Stomach smooth muscle (tissue), 2 donors: Measurements from ENCODE around the gene EPB41.
"Not testable (repeated sequence)": the region's sequence is repeated elsewhere in the genome, so short reads cannot be mapped to it uniquely, and the experiment has no call there.

Experiments
- H3K27ac ChIP-seq: one replicate; pipeline ENCODE4 v1.7.0; 2013; ENCODE audit warnings: mild to moderate bottlenecking, low read length, inconsistent platforms
- H3K27me3 ChIP-seq, 2 donors: one replicate each; pipeline ENCODE4 v1.7.0; 2013; ENCODE audit warnings: low read length in 2 of 2; ENCODE audit not compliant: insufficient read depth in 2 of 2, control insufficient read depth in 1 of 2
- H3K36me3 ChIP-seq, 2 donors: one replicate each; pipeline ENCODE4 v1.7.0; 2013; ENCODE audit warnings: low read length in 2 of 2; ENCODE audit not compliant: control insufficient read depth in 2 of 2, insufficient read depth in 2 of 2
- H3K4me1 ChIP-seq: one replicate; pipeline ENCODE4 v1.7.0; 2013; ENCODE audit warnings: low read length; ENCODE audit not compliant: control insufficient read depth, insufficient read depth
- H3K4me3 ChIP-seq, 2 donors: one replicate each; pipeline ENCODE4 v1.7.0; 2013; ENCODE audit warnings: low read length in 2 of 2
- H3K9ac ChIP-seq, 2 donors: one replicate each; pipeline ENCODE4 v1.7.0; 2013; ENCODE audit warnings: low read length in 2 of 2, mild to moderate bottlenecking in 1 of 2
- H3K9me3 ChIP-seq, 2 donors: one replicate each; pipeline ENCODE4 v1.7.0; 2013; ENCODE audit warnings: low read length in 2 of 2; ENCODE audit not compliant: control insufficient read depth in 2 of 2
- donor health status: healthy.
- donor health status: Pancreatic carcinoma.

The EPB41 gene

DNA sequence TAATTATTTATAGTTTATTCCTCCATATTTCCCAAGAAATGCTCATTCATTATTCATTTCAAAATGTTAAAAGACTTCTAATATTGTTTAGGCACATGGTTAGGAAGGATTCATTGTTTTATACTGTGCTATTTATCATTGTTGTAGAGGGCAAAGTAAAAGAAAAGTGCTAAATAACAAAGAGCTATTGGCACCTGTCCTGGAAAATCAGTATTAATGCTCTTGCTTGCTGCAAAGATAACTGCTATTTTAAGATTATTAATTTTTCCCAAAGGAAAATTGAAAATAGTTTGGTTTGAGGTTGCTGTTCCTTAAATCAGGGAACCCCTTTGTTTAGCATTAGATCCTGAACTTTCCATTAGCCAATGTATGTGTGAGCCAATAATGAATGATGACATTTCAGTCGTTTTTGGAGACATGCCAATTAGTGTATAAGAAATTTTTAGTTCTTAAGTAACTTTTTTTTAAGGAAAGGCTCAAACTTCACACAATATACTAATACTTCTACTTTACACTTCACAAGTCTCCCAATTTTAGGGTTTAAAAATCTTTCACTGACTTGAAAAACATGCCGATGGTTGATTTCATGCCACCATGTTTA is 39.9 kb downstream of the EPB41 start:
- no peak overlapping the region for H3K4me3 ChIP-seq
- H3K9me3 ChIP-seq: no peaks in the 10 kb centered on the region
- H3K4me1 ChIP-seq: no peaks in the 10 kb centered on the region
- H3K36me3 ChIP-seq: no peaks in the 10 kb centered on the region
- H3K9ac ChIP-seq: no peak overlapping the region
- no peaks in the 10 kb centered on the region for H3K27me3 ChIP-seq
- H3K27ac ChIP-seq: no peak overlapping the region

DNA sequence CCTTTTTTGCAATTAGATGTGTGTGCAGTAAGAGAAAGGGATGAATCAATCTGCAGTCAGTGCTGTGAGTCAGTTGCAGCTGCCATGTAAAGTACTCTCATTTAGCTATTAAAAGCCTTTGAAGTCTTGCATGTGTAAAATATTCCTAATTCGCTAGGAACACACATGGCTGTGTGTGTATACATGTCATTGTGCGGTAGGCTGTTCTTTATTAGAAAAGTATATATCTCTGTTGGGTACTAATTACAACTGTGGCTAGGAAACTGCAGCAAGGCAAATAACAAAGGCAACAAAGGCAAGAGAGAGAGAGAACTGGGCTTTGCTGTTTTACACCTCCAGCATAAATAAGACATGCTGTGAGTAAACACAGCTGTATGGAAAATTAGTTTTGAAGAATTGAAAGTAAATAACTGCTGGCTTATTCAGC is 41.7 kb downstream of the EPB41 start:
- no peaks in the 10 kb centered on the region for H3K36me3 ChIP-seq
- H3K27me3 ChIP-seq: no peaks in the 10 kb centered on the region
- no peaks in the 10 kb centered on the region for H3K4me1 ChIP-seq
- no peak overlapping the region for H3K9ac ChIP-seq
- no peaks in the 10 kb centered on the region for H3K9me3 ChIP-seq
- H3K27ac ChIP-seq: no peak overlapping the region
- H3K4me3 ChIP-seq: no peak overlapping the region

DNA sequence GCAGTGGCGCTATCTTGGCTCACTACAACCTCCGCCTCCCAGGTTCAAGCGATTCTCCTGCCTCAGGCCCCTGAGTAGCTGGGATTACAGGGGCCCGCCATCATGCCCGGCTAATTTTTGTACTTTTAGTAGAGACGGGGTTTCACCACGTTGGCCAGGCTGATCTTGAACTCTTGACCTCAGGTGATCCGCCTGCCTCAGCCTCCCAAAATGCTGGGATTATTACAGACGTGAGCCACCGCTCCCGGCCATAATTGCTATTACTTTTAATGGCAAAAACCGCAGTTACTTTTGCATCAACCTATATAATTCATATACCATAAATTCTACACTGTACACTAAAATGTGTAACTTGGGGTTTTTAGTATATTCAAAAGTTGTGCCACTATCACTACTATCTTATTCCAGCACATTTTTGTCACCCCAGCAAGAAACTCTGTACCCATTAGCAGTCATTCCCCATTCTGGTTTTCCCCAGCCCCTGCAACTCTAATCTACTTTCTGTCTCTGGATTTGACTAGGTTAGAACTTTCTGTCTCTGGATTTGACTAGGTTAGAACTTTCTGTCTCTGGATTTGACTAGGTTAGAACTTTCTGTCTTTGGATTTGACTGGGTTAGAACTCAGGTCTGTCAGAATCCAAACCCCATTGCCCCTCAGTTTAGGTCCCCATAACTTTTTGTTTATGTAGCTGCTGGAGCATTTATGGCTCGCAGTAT is 47.9 kb downstream of the EPB41 start:
- not testable (repeated sequence) for H3K27me3 ChIP-seq, H3K36me3 ChIP-seq, H3K27ac ChIP-seq, H3K9me3 ChIP-seq, H3K4me3 ChIP-seq, H3K4me1 ChIP-seq, H3K9ac ChIP-seq

DNA sequence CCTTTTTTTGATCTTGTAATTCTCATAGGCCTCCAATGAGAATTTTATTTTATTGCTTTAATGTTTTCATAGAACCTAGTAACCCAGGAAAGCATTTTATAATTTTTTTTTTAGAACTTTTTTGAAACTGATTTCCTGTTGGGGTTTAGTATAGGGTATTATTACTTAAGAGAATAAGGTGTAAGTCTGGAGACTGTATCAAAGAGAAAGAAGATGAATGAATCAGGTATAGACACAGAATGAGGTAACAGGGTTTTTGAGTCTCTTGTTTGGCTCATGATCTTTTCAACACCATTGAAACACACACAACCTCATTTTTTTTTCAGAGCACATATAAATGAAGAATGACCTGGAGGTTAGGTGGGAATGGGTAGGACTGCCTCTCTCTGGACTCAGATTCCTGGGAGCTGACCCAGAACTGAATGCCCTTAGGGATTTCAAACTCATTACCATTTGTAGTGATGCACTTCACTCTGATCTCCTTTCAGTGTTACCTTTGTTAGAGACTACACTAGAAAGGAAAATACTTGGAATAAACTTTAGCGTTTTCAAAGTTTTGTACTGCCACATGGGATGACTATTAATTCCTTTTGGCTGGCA is 51.0 kb downstream of the EPB41 start:
- Histone ChIP-seq H3K4me3 (no peak overlapping the region), H3K27ac (no peak overlapping the region), H3K27me3 (no peaks in the 10 kb centered on the region)

DNA sequence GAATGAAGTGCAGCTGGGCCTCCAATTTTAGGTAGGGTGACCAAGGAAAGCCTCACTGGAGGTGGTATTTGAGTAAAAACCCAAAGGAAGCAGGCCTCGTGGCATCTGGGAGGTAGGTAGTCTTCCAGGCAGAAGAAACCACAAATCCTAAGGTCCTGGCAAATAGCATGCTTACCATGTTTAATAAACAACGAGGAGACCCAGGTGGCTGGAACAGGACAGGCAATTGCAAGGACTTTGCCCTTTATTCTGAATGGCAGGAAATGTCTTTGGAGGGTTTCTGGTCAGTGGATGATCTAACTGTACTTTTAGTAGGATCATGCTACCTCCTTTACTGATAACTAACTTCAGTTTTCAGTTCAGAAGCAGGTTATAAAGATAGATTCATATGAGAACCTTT is 52.2 kb downstream of the EPB41 start:
- Histone ChIP-seq H3K4me3 (no peak overlapping the region), H3K4me1 (no peaks in the 10 kb centered on the region), H3K36me3 (no peaks in the 10 kb centered on the region), H3K27me3 (no peaks in the 10 kb centered on the region), H3K9me3 (no peaks in the 10 kb centered on the region), H3K27ac (no peak overlapping the region), H3K9ac (no peak overlapping the region)

More for the DNA sequence above, 51.0 kb downstream of the EPB41 start:
- H3K9ac ChIP-seq: no peak overlapping the region
- no peaks in the 10 kb centered on the region for H3K4me1 ChIP-seq
- H3K9me3 ChIP-seq: no peaks in the 10 kb centered on the region
- H3K36me3 ChIP-seq: no peaks in the 10 kb centered on the region

DNA sequence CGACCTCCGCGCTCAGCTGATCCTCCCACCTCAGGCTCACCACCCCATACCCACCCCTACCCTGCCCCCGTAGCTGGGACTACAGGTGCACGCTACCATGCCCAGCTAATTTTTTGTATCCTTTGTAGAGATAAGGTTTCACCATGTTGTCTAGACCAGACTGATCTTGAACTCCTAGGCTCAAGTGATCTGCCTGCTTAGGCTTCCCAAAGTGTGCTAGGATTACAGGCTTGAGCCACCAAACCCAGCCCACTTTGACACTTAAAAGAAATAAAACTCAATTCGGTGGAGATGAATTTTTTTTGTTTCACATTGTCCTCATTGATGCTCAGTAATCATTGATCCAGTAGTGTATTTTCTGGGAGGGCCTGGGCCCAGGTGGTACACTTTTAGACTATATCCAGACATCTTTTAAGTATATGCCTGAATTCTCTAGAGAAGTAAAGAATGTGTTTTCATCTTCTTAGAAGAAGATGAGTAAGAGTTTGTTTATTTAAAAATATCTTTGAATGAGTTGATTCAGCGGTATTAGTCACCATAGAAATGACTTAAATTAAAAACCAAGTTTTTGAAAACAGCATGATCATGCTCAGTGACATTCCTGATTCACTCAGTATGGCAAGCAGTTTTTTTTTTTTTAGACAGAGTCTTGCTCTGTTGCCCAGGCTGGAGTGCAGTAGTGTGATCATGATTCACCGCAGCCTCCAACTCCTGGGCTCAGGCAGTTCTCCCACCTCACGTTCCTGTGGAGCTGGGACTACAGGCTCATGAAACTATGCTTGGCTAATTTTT is 57.8 kb downstream of the EPB41 start:
- Histone ChIP-seq H3K9me3 (no peaks in the 10 kb centered on the region), H3K9ac (no peak overlapping the region), H3K27me3 (no peaks in the 10 kb centered on the region), H3K4me1 (no peaks in the 10 kb centered on the region), H3K27ac (no peak overlapping the region), H3K36me3 (no peaks in the 10 kb centered on the region), H3K4me3 (no peak overlapping the region)

DNA sequence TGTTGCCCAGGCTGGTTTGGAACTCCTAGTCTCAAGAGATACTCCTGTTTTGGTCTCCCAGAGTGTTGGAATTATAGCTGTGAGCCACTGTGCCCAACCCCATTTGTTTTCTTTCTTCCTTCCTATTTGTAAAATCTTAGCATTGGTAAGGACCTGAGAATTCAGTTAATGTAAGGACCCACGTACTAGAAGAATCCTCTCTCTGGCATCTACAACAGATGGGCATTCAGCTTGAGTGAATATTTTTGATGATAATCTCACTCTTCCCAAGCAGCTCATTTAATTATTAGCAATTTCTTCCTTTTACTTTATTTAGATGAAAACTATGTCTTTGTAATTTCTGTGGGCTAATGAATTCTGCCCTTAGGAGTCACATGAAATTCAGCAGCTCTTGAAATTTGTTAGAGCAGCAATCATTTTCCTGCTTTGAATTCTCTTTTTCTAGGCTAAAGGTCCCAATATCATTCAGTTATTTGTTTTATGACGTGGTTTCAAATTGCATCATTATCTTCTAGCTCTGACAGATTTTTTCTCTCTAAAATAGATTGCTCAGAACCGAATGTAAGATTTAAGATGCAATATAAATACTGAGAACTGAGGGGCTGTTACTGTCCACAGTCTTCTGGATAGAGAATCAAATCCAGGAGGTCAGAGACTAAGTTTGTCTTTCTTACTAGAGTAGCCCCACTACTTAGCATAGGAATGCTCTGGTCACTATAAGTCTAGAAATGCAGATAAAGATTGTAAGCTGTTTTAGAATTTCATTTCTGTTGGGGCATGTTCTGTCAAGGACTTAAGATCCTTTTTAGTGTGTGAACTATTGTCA is 59.4 kb downstream of the EPB41 start:
- Histone ChIP-seq H3K27ac (no peak overlapping the region), H3K36me3 (no peaks in the 10 kb centered on the region), H3K4me3 (no peak overlapping the region), H3K27me3 (no peaks in the 10 kb centered on the region), H3K9ac (no peak overlapping the region), H3K4me1 (no peaks in the 10 kb centered on the region), H3K9me3 (no peaks in the 10 kb centered on the region)

DNA sequence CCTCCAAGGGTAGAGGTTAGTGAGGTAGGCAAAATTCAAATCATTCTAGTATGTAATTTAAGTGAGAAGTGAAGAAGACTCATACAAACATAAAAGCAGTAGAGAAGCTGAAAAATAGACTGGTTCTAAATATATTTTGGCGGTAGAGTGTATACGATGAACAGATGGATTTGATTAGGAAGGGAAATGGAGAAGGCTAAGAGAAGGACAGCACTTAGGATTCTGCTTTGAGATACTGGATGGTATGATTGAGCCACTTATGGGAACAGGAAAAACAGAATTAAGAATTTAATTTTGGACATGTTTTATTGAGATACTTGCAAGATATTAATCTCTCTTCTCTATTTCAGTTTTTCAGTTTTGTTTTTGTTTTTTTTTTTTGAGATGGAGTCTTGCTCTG is 60.1 kb downstream of the EPB41 start:
- Histone ChIP-seq H3K4me3 (no peak overlapping the region), H3K4me1 (no peaks in the 10 kb centered on the region), H3K9me3 (no peaks in the 10 kb centered on the region), H3K36me3 (no peaks in the 10 kb centered on the region), H3K9ac (no peak overlapping the region), H3K27me3 (no peaks in the 10 kb centered on the region), H3K27ac (no peak overlapping the region)

DNA sequence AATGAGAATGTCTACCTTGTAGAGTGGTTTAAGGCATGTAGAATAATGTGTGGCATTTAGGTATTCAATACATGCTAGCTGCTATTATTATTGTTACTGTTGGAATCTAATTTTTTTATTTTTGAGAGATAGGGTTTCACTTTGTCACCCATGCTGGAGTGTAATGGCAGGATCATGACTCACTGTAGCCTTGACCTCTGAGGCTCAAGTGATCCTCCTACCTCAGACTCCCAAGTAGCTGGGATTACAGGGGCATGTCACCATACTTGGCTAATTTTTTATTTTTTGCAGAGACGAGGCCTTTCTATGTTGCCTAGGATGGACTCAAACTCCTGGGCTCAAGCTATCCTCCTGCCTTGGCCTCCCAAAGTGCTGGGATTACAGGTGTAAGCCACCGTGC is 61.9 kb downstream of the EPB41 start:
- no peak overlapping the region for H3K4me3 ChIP-seq
- no peaks in the 10 kb centered on the region for H3K36me3 ChIP-seq
- H3K9me3 ChIP-seq: no peaks in the 10 kb centered on the region
- no peaks in the 10 kb centered on the region for H3K4me1 ChIP-seq
- H3K27ac ChIP-seq: no peak overlapping the region
- no peak overlapping the region for H3K9ac ChIP-seq
- no peaks in the 10 kb centered on the region for H3K27me3 ChIP-seq

DNA sequence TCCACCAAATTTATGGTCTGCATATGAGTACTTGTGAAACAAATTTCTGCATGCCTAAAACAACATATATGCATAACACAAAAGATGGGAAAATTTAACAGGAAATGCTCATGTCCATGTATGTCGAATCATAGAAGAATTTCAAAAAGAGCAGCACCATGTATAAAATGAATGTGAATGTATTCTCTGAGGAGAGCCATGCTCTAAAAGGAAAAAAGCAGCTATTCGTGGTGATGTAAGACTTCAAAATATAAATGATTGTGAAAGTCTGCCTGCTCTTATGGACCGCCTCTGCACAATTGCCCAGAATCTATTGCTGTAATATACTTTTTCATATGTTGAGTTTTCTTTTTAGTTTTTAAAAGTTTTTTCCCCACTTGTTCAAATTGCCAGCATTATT is 66.8 kb downstream of the EPB41 start:
- no peak overlapping the region for H3K27ac ChIP-seq
- H3K36me3 ChIP-seq: no peaks in the 10 kb centered on the region
- H3K27me3 ChIP-seq: no peaks in the 10 kb centered on the region
- H3K4me1 ChIP-seq: no peaks in the 10 kb centered on the region
- H3K9me3 ChIP-seq: no peaks in the 10 kb centered on the region
- no peak overlapping the region for H3K9ac ChIP-seq
- no peak overlapping the region for H3K4me3 ChIP-seq
